Measurements from ENCODE around the gene G3BP2.
A peak's percentile ranks its signal among the peaks of the same experiment; 100 is the strongest.
"Not testable (repeated sequence)": the region's sequence is repeated elsewhere in the genome, so short reads cannot be mapped to it uniquely, and the experiment has no call there.

G3BP2 gene

DNA sequence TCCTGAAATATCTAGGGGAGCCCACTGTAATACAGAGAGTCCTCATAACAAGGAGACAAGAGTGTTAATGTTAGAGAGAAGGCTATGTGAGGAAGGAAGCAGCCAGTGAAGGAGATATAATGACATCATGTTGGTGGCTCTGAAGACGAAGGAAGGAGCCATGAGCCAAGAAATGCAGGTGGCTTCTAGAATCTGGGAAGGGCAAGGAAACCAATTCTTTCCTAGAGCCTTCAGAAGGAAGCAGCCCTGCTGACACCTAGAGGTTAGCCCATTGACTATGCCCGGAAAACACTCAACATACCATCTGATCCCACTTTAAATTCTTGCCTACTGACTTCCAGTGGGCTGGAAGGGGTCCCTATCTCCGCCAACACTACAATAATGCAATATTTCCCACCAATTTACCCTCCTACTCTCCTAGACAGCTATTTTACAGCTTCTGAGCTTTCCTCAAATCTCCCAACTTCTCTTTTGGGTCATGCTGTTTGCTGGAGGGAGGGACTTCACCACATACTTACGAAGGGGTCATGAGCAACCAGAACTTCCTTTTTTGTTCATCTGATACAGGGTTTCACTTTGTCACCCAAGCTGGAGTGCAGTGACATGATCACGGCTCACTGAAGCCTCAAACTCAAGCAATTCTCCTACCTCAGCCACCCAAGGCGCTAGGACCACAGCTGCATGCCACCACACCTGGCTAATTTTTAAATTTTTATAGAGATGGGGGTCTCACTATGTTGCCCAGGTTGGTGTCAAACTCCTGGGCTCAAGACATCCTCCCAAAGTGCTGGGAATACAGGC, 25.2 kb upstream of the G3BP2 start:
- Mint-ChIP-seq H3K27ac (peak overlapping the region; percentile 91 to 93), H3K27me3 (no peaks in the 10 kb centered on the region), H3K4me3 (peak overlapping the region; percentile 44 to 69), H3K4me1 (peaks cover 55% of the 10 kb centered on the region), H3K9me3 (no peaks in the 10 kb centered on the region)
- peak; percentile 16 to 40 for DNase-seq
- ATAC-seq = peak; percentile 81

DNA sequence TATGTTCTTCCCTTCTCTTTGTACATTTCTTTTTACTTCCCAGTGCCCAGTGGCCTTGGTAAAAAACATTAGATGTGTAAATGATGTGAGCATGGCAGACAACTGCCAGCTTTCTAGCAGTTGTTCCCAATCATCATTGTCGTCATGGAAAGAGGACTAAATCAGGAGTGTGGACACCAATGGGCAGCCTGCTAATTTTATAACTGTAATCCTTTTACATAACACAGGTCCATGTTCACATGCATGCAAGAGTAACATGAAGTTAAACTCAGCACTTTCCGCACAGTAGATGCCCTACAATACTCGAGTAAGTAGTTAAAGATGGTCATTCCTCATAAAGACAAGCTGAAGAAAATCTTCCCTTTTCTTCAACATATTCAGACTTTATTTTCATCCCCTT, 23.4 kb upstream of the G3BP2 start:
- H3K27me3 Mint-ChIP-seq = no peaks in the 10 kb centered on the region
- H3K27ac Mint-ChIP-seq = no peak overlapping the region
- DNase-seq = no peak
- H3K9me3 Mint-ChIP-seq = no peaks in the 10 kb centered on the region
- H3K4me3 Mint-ChIP-seq = no peak overlapping the region
- H3K4me1 Mint-ChIP-seq = peaks cover 55% of the 10 kb centered on the region
- ATAC-seq = no peak

DNA sequence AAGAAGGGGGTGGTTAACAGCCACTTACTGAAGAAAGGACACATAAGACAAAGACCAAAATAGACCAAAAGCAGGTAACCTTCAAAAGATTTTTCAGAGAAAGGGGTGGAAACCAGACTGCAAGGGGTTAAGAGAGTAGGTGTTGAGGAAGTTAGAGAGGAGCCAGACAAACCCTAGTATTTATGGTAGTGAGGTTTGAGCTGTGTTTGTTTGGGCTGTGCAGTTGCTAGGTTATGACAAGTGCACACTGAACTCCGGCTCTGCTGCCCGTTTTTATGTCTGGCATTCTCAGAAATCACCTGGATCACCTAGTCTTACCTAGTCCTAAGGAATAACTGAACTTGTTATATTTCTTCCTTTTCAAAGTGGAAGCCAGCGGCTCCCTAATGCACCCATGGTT, 22.9 kb upstream of the G3BP2 start:
- ATAC-seq = peak; percentile 85
- Mint-ChIP-seq H3K4me3 (no peak overlapping the region), H3K27me3 (no peaks in the 10 kb centered on the region), H3K27ac (peak overlapping the region in 1 of 2 donors; percentile 77), H3K9me3 (no peaks in the 10 kb centered on the region), H3K4me1 (peaks cover 55% of the 10 kb centered on the region)
- peak; percentile 26 for DNase-seq

DNA sequence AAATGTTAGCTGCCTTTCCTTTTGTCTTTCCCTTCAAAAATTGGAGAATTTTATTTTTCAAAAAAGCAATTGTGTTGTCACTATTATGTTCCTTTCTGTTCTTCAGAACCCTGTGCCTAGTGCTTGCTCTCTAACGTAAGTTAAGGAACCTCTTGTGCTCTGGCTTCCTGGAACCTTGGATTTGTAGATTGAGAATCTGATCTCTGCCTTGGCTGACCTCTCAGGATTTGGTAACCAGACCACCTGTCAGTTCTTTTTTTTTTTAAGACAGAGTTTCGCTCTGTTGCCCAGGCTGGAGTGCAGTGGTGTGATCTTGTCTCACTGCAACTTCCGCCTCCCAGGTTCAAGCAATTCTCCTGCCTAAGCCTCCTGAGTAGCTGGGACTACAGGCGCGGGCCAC, 18.9 kb upstream of the G3BP2 start:
- not testable (repeated sequence) for H3K9me3 Mint-ChIP-seq

DNA sequence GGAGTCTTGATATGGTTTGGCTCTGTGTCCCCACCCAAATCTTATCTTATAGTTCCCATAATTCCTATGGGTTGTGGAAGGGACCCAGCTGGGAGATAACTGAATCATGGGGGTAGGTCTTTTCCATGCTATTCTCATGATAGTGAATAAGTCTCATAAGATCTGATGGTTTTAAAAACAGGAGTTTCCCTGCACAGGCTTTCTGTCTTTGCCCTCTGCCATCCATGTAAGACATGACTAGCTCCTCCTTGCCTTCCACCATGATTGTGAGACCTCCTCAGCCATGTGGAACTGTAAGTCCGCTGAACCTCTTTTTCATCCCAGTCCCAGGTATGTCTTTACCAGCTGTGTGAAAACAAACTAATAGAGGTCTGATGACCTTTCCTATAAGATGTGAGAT, 13.9 kb upstream of the G3BP2 start:
- not testable (repeated sequence) for H3K27ac Mint-ChIP-seq, H3K4me3 Mint-ChIP-seq, H3K27me3 Mint-ChIP-seq

More for the DNA sequence above, 18.9 kb upstream of the G3BP2 start:
- not testable (repeated sequence) for ATAC-seq, H3K27me3 Mint-ChIP-seq, H3K27ac Mint-ChIP-seq, DNase-seq, H3K4me3 Mint-ChIP-seq
- H3K4me1 Mint-ChIP-seq = peaks cover 44% of the 10 kb centered on the region

DNA sequence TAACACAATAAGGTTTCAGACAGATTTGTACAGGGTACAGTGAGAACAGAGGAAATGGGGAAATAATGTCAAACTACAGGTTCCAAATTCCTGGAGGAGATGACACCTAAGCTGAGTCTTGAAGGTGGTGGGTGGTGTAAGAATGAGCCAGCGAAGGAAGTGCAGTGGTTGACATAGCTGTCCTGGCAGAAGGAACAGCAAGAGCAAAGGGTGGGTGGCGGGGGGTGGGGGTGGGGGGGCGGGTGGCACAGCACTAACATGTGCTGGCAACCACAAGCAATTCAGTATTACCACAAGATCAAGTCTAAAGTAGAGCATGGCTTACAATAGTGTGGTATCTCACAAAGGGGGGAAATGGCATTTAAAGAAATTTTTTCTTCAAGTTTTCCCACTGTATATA, 13.1 kb upstream of the G3BP2 start:
- peak overlapping the region; percentile 31 to 36 for H3K4me3 Mint-ChIP-seq
- DNase-seq (no peak), ATAC-seq (peak; percentile 58)
- H3K27me3 Mint-ChIP-seq = no peaks in the 10 kb centered on the region
- peak overlapping the region in 1 of 2 donors; percentile 20 for H3K27ac Mint-ChIP-seq
- H3K9me3 Mint-ChIP-seq = peaks cover 6 to 8% of the 10 kb centered on the region in 2 donors
- H3K4me1 Mint-ChIP-seq = peaks cover 53% of the 10 kb centered on the region

More for the DNA sequence above, 13.9 kb upstream of the G3BP2 start:
- peaks cover 49% of the 10 kb centered on the region for H3K4me1 Mint-ChIP-seq
- DNase-seq, ATAC-seq, H3K9me3 Mint-ChIP-seq: not testable (repeated sequence)

DNA sequence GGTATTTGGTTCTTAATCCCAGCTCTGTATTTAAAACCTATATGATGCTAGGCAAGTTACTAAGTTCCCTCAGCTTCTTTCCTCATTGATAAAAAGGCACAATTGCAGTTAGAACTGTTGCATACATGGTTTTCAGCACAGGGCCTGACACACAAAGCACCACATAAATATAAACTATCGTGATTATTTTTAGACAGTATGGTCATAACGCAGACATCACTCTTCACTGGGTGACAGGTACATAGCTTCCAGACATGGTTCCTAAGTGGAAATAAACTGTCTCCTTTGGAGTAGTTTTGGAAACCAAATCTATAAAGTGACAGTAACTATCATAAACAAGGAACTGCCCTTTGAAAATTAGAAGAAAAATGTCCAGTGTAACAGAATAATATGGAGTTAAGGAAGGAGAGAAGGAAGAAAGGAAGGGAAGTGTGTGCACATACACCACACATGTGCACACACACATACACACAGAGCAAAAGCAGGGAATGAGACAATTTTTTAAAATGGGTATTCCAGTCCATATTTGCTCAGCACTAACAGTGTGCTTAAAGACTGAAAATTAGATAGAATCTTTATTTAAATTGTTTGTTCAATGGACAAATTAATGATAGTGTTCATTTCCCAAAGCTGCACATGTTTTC, 12.5 kb upstream of the G3BP2 start:
- no peaks in the 10 kb centered on the region for H3K27me3 Mint-ChIP-seq
- ATAC-seq (no peak), DNase-seq (no peak)
- H3K27ac Mint-ChIP-seq = peak overlapping the region in 1 of 2 donors; percentile 30
- H3K9me3 Mint-ChIP-seq = peaks cover 6 to 8% of the 10 kb centered on the region in 2 donors
- peak overlapping the region; percentile 31 to 36 for H3K4me3 Mint-ChIP-seq
- peaks cover 53% of the 10 kb centered on the region for H3K4me1 Mint-ChIP-seq

GRCh38 chr4:75683482-75684155, 10.4 kb upstream of the G3BP2 start:
- ATAC-seq = no peak
- no peaks in the 10 kb centered on the region for H3K27me3 Mint-ChIP-seq
- H3K27ac Mint-ChIP-seq = peak overlapping the region in 1 of 2 donors; percentile 61
- peak overlapping the region in 1 of 2 donors; percentile 82 for H3K4me3 Mint-ChIP-seq
- DNase-seq = no peak
- H3K9me3 Mint-ChIP-seq = peaks cover 6 to 8% of the 10 kb centered on the region in 2 donors
- H3K4me1 Mint-ChIP-seq = peaks cover 53% of the 10 kb centered on the region

- Mint-ChIP-seq H3K4me3 (no peak overlapping the region), H3K4me1 (peaks cover 22% of the 10 kb centered on the region), H3K27me3 (no peaks in the 10 kb centered on the region), H3K9me3 (no peaks in the 10 kb centered on the region), H3K27ac (peak overlapping the region in 1 of 2 donors; percentile 19)
- ATAC-seq (no peak), DNase-seq (no peak)
These were observed 6.8 kb upstream of the G3BP2 start for GRCh38 chr4:75679876-75680575.

DNA sequence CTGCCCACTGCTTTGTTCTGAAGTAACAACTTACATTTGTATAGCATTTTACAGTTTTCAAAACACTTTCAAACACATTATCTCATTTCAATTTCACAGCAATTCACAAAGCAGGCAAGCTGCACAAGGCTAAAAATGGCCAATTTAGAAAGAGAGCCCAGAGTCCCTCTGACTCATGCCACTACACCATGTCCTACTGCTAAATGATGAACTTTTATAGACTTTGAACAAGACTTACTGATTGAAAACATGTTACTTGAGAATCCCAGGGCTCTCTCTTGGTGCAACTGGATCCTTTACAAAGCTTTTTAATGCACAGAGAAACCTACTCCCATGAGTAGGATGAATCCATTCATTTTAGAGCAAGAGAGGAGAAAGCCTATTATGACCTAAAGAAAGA, 5.8 kb upstream of the G3BP2 start:
- peaks cover 25% of the 10 kb centered on the region for H3K4me1 Mint-ChIP-seq
- no peak overlapping the region for H3K4me3 Mint-ChIP-seq
- H3K27me3 Mint-ChIP-seq = no peaks in the 10 kb centered on the region
- ATAC-seq (no peak), DNase-seq (no peak)
- H3K27ac Mint-ChIP-seq = no peak overlapping the region
- H3K9me3 Mint-ChIP-seq = no peaks in the 10 kb centered on the region

- no peak overlapping the region for H3K4me3 Mint-ChIP-seq
- ATAC-seq = no peak
- H3K27ac Mint-ChIP-seq = no peak overlapping the region
- H3K4me1 Mint-ChIP-seq = peaks cover 24% of the 10 kb centered on the region
- no peak for DNase-seq
- no peaks in the 10 kb centered on the region for H3K9me3 Mint-ChIP-seq
- H3K27me3 Mint-ChIP-seq = no peaks in the 10 kb centered on the region
These were observed 5.3 kb upstream of the G3BP2 start for GRCh38 chr4:75678473-75678872.

DNA sequence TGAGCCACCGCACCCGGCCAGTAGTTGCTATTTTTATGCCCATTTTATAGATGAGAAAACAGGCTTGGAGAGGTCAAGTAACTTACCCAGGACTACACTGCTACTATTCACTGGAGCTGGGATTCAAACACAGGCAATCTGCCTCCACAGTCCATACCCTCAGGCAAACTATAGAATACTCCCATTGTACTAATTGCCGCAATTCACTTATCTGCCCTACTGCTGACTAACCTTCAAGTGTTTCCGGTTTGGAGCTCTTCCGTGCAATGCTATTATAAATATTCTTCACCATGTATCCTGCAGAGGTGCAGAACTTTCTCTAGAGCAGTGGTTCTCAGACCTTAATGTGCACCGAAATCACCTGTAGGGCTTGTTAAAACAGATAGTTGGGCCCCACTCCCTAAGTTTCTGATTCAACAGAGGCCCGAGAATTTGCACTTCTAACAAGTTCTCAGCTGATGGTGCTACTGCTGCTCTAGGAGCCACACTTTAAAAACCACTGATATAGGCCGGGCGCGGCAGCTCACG, 1.9 kb upstream of the G3BP2 start:
- Mint-ChIP-seq H3K9me3 (no peaks in the 10 kb centered on the region), H3K4me3 (no peak overlapping the region), H3K27me3 (no peaks in the 10 kb centered on the region), H3K27ac (no peak overlapping the region), H3K4me1 (peaks cover 18% of the 10 kb centered on the region)
- ATAC-seq (no peak), DNase-seq (no peak)

DNA sequence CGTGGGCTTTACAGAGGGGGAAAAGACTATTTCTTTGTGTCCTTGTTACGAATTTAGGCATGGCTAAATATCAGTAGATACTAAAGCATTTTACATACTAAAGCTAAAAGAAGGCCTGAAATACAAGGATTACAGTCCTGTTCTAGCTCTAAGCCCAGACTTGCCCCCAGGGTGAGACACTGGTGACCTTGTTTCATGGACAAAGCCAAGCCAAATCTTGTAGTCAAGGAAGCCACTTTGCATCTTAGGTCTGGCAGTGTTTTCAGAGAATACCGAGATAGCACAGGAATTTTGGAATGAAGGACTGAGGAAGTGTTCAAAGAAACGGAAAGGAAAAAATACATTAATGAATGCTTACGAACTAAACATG, 733 bp upstream of the G3BP2 start:
- no peaks in the 10 kb centered on the region for H3K27me3 Mint-ChIP-seq
- peak overlapping the region; percentile 97 to 99 for H3K4me3 Mint-ChIP-seq
- ATAC-seq (no peak), DNase-seq (no peak)
- peak overlapping the region; percentile 99 to 100 for H3K27ac Mint-ChIP-seq
- H3K9me3 Mint-ChIP-seq = no peaks in the 10 kb centered on the region
- H3K4me1 Mint-ChIP-seq = peaks cover 27% of the 10 kb centered on the region

DNA sequence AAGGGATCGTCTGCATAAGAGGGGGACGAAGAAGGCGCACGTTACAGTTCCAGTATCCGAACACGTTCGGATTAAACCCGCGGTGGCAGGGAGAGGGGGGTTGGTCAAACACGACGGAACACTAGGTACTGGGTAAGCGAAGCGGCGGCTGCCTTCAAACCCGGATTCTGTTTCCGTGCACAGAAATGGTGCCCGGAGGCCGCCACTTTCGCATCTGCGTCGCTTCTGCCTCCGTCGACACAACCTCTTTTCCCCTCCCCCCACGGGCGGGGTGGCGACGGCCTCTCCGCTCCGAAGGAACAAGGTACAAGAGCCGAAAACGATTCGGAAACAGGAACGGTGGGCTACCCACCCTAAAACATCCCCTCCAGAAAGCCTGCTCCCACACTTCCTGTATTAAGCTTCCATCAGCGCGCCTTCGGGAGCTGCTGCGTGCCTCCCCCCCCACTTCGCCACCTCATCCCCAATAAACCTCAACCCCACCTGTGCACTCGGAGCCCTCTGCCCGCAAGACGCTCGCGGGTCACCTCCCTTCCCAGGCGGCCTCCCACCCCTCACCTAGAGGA, 667 bp downstream of the G3BP2 start:
- Mint-ChIP-seq H3K4me3 (peak overlapping the region; percentile 97 to 99), H3K4me1 (peaks cover 41% of the 10 kb centered on the region), H3K27me3 (no peaks in the 10 kb centered on the region), H3K9me3 (no peaks in the 10 kb centered on the region), H3K27ac (peak overlapping the region; percentile 99 to 100)
- ATAC-seq (peak; percentile 44), DNase-seq (peak; percentile 85 to 89)
